Measurements from ENCODE around the gene SPATA31D1.

DNA sequence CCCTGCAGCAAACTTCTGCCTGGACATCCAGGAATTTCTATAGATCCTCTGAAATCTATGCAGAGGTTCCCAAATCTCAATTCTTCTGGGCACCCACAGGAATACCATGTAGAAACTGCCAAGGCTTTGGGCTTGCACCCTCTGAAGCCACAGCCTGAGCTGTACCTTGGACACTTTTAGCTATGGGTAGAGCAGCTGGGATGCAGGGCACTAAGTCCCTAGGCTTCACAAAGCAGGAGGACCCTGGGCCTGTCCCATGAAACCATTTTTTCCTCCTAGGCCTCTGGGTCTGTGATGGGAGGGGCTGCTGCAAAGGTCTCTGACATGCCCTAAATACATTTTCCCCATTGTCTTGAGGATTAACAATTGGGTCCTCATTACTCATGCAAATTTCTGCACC is 32.9 kb upstream of the SPATA31D1 start:
- TF ChIP-seq, protein P1, sequence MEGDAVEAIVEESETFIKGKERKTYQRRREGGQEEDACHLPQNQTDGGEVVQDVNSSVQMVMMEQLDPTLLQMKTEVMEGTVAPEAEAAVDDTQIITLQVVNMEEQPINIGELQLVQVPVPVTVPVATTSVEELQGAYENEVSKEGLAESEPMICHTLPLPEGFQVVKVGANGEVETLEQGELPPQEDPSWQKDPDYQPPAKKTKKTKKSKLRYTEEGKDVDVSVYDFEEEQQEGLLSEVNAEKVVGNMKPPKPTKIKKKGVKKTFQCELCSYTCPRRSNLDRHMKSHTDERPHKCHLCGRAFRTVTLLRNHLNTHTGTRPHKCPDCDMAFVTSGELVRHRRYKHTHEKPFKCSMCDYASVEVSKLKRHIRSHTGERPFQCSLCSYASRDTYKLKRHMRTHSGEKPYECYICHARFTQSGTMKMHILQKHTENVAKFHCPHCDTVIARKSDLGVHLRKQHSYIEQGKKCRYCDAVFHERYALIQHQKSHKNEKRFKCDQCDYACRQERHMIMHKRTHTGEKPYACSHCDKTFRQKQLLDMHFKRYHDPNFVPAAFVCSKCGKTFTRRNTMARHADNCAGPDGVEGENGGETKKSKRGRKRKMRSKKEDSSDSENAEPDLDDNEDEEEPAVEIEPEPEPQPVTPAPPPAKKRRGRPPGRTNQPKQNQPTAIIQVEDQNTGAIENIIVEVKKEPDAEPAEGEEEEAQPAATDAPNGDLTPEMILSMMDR (conservative IDR thresholded peaks at IDR 0.05 in 1 of 2, IDR thresholded peaks at IDR 0.05 in 1 of 2; ENCODE audit: low read depth in 1 of 2, low read length in 2 of 2), result no peak
- TF ChIP-seq EZH2 (IDR thresholded peaks at IDR 0.05; ENCODE audit: low read length, missing control alignments), result no peak

Measured in fibroblast of lung (primary cell).